A549 (cell line): Measurements from ENCODE around the gene DPM1. TPM values are rescaled to one million over a fixed set of nuclear protein-coding genes. Genes with fewer than 3 reads are reported as not detected.

Experiments
- ATAC-seq, 2 experiments: fragments of 200-7000 bp in 1 of 2; fragments of >200 bp in 1 of 2; cut with Nextera tagmentation in 1 of 2; cut with Tn5 transposase in 1 of 2; 3 replicates each; pipeline versions ENCODE4 v1.8.0 to v1.9.1; 2018 to 2020; ENCODE audit warnings: mild to moderate bottlenecking in 1 of 2, moderate library complexity in 1 of 2
- CTCF ChIA-PET: fragments of 300-600 bp; sonication (Branson Sonifier 250); formaldehyde crosslinking; extraction: SDS; loops from one replicate; lab custom pipeline; 2021; ENCODE audit warnings: antibody characterized with exemption, inconsistent platforms; lab: Yijun Ruan, JAX
- POLR2A ChIA-PET: fragments of 350-600 bp; formaldehyde crosslinking; extraction: SDS; loops from one replicate; lab custom pipeline; 2021; ENCODE audit warnings: antibody characterized with exemption, inconsistent platforms; lab: Yijun Ruan, JAX
- DNase-seq, 2 experiments: peaks; one replicate each; pipeline versions ENCODE4 v3.0.0 to v3.0.0-alpha.2; 2011 to 2016; ENCODE audit warnings: low read depth in 1 of 2, low spot score in 1 of 2
- FAIRE-seq: peaks from 2 replicates; lab custom pipeline; 2011; peaks lifted over from hg19 to GRCh38; lab: Jason Lieb, UNC
- H3K27ac ChIP-seq, 2 experiments: fragments of >200 bp; sonication (Bioruptor Twin); formaldehyde crosslinking; 3 replicates each; pipeline ENCODE4 v1.5.1; 2016 to 2017
- H3K4me1 ChIP-seq: fragments of >200 bp; sonication (Bioruptor Twin); formaldehyde crosslinking; 3 replicates; pipeline ENCODE4 v1.6.1; 2016
- H3K4me2 ChIP-seq: fragments of >200 bp; sonication (Bioruptor Twin); formaldehyde crosslinking; 3 replicates; pipeline ENCODE4 v1.6.1; 2016
- H3K4me3 ChIP-seq: fragments of >200 bp; sonication (Bioruptor Twin); formaldehyde crosslinking; 3 replicates; pipeline ENCODE4 v1.5.1; 2016
- H3K9me3 ChIP-seq: fragments of >200 bp; sonication (Bioruptor Twin); formaldehyde crosslinking; 3 replicates; pipeline ENCODE4 v1.6.1; 2016
- BHLHE40 ChIP-seq: IDR thresholded peaks from 2 replicates; pipeline ENCODE4 v1.6.1; 2012; ENCODE audit warnings: low read depth, low read length, inconsistent platforms
- EP300 ChIP-seq, 2 experiments: fragments of >200 bp; sonication (Bioruptor Twin); formaldehyde crosslinking; IDR thresholded peaks; 2 replicates in 1 of 2; 3 replicates in 1 of 2; pipeline ENCODE4 v1.6.1; 2016 to 2017
- GATA3 ChIP-seq: IDR thresholded peaks from 2 replicates; pipeline ENCODE4 v1.6.1; 2012; ENCODE audit warnings: borderline replicate concordance
- HOXA7 ChIP-seq: fragments of 250-450 bp; sonication (Bioruptor Pico); IDR thresholded peaks from 2 replicates; pipeline ENCODE4 v1.5.0; 2020; ENCODE audit warnings: mild to moderate bottlenecking, moderate library complexity
- KDM1A ChIP-seq: fragments of 200-600 bp; sonication (generic); IDR thresholded peaks from 2 replicates; pipeline ENCODE4 v1.6.1; 2016; ENCODE audit warnings: low read depth, mild to moderate bottlenecking
- MAFK ChIP-seq: fragments of 450-650 bp; IDR thresholded peaks from 2 replicates; pipeline ENCODE4 v1.6.1; 2014; ENCODE audit not compliant: partially characterized antibody
- MYC ChIP-seq: IDR thresholded peaks from 2 replicates; pipeline ENCODE4 v1.6.1; 2012; ENCODE audit warnings: mild to moderate bottlenecking, inconsistent platforms, low read length, improper control_type of control experiment, borderline replicate concordance
- PHF8 ChIP-seq: fragments of 200-600 bp; sonication (generic); IDR thresholded peaks from 2 replicates; pipeline ENCODE4 v1.6.1; 2016; ENCODE audit warnings: low read depth, mild to moderate bottlenecking, antibody characterized with exemption, moderate library complexity, borderline replicate concordance
- RFX5 ChIP-seq: fragments of 450-650 bp; IDR thresholded peaks from 2 replicates; pipeline ENCODE4 v1.7.1; 2014; ENCODE audit warnings: antibody characterized with exemption, mild to moderate bottlenecking, moderate library complexity
- ZNF302 ChIP-seq: fragments of 250-450 bp; sonication (Bioruptor Pico); IDR thresholded peaks from 2 replicates; pipeline ENCODE4 v1.9.0; 2021; ENCODE audit warnings: inconsistent platforms, mild to moderate bottlenecking, moderate library complexity
- WGBS: methylation state at CpG from one replicate; pipeline ENCODE4 v1.1.6; 2017; ENCODE audit errors: missing lambda C conversion rate; 5-methylcytosine and 5-hydroxymethylcytosine counted together
- polyA plus RNA-seq, 4 experiments: library from polyadenylated mRNA; depleted of rRNA in 3 of 4; stranded (reverse); fragments of >200 nt; fragmentation: RNase III in 1 of 4; extraction: RNeasy Plus Mini Kit Qiagen cat#74134 plus additional on column Dnase treatment in 1 of 4; gene quantifications; 2 replicates in 3 of 4; 3 replicates in 1 of 4; pipeline ENCODE4 v1.2.3, GENCODE V29; 2011 to 2017
- TF ChIP-seq, protein P1 (sequence below): fragments of 200-600 bp; sonication (generic); IDR thresholded peaks from 2 replicates; pipeline ENCODE4 v1.6.1; 2016; ENCODE audit warnings: antibody characterized with exemption, mild to moderate bottlenecking, moderate library complexity
- TF ChIP-seq, protein P2 (sequence below): fragments of >200 bp; sonication (Bioruptor Twin); formaldehyde crosslinking; IDR thresholded peaks from 3 replicates; pipeline ENCODE4 v1.6.1; 2016

The DPM1 gene
- polyA plus RNA-seq, 2 of the 4 experiments (the other 2 are of a cell fraction) = 104 to 106 TPM

DNA sequence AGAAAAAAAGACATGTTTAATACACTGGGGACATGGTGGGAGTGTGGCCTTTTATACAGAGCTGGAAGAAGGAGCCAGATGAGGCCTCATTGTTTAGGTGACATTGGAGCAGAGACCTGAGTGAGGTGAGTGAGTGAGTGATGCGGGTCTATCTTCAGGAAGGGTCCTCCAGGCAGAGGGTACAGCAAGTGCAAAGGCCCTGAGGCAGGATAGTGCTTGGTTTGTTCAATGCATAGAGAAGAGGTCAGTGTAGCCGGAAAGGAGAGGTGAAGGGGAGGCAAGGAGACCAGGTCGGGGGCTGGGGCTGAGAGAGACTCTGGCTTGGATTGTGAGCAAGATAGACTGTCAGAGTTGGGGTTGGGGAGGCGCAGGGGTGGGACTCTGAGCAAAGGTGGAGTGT, 41.0 kb upstream of the DPM1 start:
- Histone ChIP-seq H3K4me1 (peaks cover 13% of the 10 kb centered on the region), H3K9me3 (no peaks in the 10 kb centered on the region)
- DNase-seq = no peak
- 65% methylated on average over 4 of the region's 4 CpGs for WGBS
- no peak for TF ChIP-seq GATA3
- TF ChIP-seq, all 56 proteins: peak for 0
- Histone ChIP-seq H3K4me2 (no peak overlapping the region), H3K27ac (no peak overlapping the region), H3K4me3 (no peak overlapping the region)
- CTCF ChIA-PET = interaction anchor here (0.5 to 20.8 kb wide), 6 partner anchors 9 to 625 kb away, joined by 3 to 565 read pairs (median 4); no protein-coding TSS in a partner anchor
- FAIRE-seq (no peak), ATAC-seq (no peak)
- POLR2A ChIA-PET = no interaction called here

DNA sequence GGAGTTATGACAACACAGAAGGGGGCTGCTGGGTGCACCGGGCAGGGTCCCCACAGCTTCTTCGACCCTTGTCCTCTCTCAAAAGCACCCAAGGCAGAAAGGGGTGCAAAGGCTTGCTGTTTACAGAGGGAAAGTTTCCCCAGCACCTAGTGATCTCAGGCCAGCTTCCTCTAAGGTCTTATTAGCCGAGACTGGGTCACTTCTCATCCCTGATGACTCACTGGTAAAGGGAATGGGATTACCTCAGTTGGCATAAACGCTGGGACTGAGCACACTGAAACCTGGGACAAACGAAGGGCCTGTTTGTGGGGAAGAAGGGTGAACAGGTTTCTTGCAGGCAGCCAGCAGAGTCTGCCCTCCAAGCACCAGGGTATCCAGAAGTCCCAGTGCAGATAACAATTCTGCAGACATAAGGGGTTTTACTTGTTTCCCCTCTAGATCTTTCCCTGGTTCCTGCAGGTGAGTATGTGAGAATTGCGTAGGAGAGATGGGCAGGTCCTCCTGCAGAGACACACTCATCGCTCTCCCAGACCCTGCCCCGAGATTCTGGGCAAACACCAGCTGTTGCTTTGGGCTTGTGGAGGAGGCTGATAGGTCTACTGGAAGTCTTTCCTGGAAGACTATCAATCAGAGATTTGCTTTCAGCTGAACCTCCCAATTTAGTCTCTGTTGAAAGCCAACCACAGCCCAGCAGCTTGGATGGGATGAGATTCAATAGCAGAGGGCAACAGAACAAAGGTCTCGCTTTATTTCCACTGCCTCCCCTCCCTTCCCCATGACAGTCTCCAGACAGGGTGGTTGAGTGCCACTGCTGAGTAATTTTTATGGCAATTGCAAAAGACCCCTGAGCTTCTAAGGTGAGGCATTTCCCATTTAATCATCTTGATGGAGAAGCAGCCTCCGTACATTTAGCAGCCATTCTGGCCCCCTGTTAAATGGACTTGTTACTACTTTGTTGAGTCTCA, 38.9 kb upstream of the DPM1 start:
- Histone ChIP-seq H3K4me1 (peaks cover 13% of the 10 kb centered on the region), H3K9me3 (no peaks in the 10 kb centered on the region), H3K4me2 (peak overlapping the region; percentile 15; the same call in 2 of the 3 replicates), H3K27ac (peak overlapping the region in 1 of 2 experiments; percentile 34; a peak in 2 of 6 replicates), H3K4me3 (no peak overlapping the region)
- ATAC-seq = no peak
- DNase-seq = no peak
- CTCF ChIA-PET = interaction anchor here (0.7 to 20.8 kb wide), 14 partner anchors 9 to 627 kb away, joined by 3 to 565 read pairs (median 4); no protein-coding TSS in a partner anchor
- FAIRE-seq = no peak
- TF ChIP-seq MAFK (no peak), KDM1A (no peak), EP300 (IDR thresholded peaks at IDR 0.05) (no peak), MYC (no peak), RFX5 (no peak), BHLHE40 (no peak), GATA3 (no peak)
- 31% methylated on average over 9 of the region's 10 CpGs for WGBS
- POLR2A ChIA-PET = no interaction called here

DNA sequence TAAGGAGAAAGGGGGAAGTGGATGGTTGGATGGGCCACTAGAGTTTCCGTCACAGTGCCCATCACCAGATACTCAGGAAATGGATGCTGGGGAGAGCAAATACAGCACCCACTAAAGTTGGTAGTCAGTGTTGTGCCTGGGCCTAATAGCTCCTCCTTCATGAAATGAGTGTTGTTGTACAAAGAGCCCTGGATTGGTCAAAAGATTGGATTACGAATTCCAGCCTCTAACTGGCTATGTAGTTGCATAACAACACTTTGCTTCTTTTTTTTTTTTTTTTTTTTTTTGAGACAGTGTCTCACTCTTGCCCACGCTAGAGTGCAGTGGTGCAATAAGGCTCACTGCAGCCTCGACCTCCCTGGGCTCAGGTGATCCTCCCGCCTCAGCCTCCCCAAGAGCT, 37.2 kb upstream of the DPM1 start:
- Histone ChIP-seq H3K4me3 (no peak overlapping the region), H3K4me1 (peaks cover 13% of the 10 kb centered on the region), H3K4me2 (no peak overlapping the region), H3K27ac (no peak overlapping the region)
- FAIRE-seq (no peak), DNase-seq (no peak)
- 52% methylated on average over 5 of the region's 5 CpGs for WGBS
- ChIA-PET POLR2A (interaction anchor here (0.6 kb wide), 1 partner anchor 277 kb away, joined by 3 read pairs; no protein-coding TSS in a partner anchor), CTCF (interaction anchor here (0.6 to 20.8 kb wide), 7 partner anchors 8 to 736 kb away, joined by 3 to 565 read pairs (median 13); no protein-coding TSS in a partner anchor)
- TF ChIP-seq, protein P1, sequence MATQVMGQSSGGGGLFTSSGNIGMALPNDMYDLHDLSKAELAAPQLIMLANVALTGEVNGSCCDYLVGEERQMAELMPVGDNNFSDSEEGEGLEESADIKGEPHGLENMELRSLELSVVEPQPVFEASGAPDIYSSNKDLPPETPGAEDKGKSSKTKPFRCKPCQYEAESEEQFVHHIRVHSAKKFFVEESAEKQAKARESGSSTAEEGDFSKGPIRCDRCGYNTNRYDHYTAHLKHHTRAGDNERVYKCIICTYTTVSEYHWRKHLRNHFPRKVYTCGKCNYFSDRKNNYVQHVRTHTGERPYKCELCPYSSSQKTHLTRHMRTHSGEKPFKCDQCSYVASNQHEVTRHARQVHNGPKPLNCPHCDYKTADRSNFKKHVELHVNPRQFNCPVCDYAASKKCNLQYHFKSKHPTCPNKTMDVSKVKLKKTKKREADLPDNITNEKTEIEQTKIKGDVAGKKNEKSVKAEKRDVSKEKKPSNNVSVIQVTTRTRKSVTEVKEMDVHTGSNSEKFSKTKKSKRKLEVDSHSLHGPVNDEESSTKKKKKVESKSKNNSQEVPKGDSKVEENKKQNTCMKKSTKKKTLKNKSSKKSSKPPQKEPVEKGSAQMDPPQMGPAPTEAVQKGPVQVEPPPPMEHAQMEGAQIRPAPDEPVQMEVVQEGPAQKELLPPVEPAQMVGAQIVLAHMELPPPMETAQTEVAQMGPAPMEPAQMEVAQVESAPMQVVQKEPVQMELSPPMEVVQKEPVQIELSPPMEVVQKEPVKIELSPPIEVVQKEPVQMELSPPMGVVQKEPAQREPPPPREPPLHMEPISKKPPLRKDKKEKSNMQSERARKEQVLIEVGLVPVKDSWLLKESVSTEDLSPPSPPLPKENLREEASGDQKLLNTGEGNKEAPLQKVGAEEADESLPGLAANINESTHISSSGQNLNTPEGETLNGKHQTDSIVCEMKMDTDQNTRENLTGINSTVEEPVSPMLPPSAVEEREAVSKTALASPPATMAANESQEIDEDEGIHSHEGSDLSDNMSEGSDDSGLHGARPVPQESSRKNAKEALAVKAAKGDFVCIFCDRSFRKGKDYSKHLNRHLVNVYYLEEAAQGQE = no peak
- TF ChIP-seq, protein P2, sequence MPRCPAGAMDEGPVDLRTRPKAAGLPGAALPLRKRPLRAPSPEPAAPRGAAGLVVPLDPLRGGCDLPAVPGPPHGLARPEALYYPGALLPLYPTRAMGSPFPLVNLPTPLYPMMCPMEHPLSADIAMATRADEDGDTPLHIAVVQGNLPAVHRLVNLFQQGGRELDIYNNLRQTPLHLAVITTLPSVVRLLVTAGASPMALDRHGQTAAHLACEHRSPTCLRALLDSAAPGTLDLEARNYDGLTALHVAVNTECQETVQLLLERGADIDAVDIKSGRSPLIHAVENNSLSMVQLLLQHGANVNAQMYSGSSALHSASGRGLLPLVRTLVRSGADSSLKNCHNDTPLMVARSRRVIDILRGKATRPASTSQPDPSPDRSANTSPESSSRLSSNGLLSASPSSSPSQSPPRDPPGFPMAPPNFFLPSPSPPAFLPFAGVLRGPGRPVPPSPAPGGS = no peak
- TF ChIP-seq HOXA7 (CRISPR knock-in tag) = no peak
- no peak for TF ChIP-seq PHF8
- TF ChIP-seq ZNF302 = no peak
- TF ChIP-seq, all 56 proteins: peak for 0
- ATAC-seq = no peak
- H3K9me3 ChIP-seq = no peaks in the 10 kb centered on the region
